ENCODE measurements around the gene MAB21L4. TPM values are rescaled to one million over a fixed set of nuclear protein-coding genes. Genes with fewer than 3 reads are reported as not detected.

Gene MAB21L4
- total RNA-seq, 1 experiment from 2014 or later, result 0.15 TPM

DNA sequence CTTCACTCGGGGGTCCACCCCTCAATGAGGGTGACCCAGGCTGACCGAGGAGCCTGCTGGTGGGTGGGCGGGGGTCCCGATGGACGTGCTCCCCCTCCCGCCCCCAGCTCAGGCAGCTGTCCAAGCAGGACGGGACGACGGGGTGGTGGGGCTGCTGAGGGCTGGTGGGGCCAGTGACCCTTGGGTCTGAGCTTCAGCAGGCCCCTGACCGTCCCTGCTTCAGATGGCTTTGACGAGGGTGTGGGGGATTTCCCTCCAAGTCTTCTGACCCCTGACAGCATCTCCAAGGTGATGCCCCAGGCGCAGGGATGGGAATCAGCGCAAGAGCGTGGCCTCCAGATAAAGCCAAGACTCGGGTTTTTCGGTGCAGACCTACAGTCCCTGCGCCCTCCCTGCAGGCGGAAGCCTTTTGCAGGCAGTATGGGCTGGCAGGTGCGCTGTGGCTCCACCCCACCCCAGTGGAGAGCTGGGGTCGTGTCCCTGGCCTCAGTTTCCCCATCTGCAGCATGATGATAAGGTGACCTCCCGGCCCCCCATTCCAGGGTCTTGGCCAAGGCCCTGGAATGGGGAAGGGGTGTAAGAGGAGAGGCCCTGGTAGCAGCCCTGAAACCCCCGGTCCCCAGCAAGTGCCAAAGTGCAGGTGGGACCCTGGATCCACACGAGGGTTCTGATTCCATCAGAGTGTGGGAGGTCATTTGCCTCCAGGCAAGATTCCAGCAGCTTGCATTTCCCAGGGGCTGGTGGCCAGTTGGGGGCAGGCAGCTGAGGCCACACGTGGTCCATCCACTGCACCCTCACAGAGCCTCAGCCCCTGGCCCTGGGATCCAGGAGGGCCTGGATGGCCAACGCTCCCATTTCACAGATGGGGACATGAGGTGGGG is 18.9 kb upstream of the MAB21L4 start:
- H3K27ac ChIP-seq (ENCODE audit: insufficient read length, low read depth, low read length), result no peak overlapping the region
- H3K27me3 ChIP-seq (ENCODE audit: insufficient read depth, low read length), result no peaks in the 10 kb centered on the region
- no peak overlapping the region for H2AFZ ChIP-seq (ENCODE audit: low read length)
- no peak overlapping the region for H2BK120ac ChIP-seq (ENCODE audit: low read depth, low read length, poor library complexity, severe bottlenecking)
- no peak overlapping the region for H3K14ac ChIP-seq (ENCODE audit: insufficient read depth, low read length)
- no peak overlapping the region for H3K18ac ChIP-seq (ENCODE audit: insufficient read length, low read depth, low read length)
- no peak overlapping the region for H3K4me3 Mint-ChIP-seq
- no peak overlapping the region for H3T11ph ChIP-seq (ENCODE audit: low read length)
- H3K23ac ChIP-seq (ENCODE audit: insufficient read length, low read depth, low read length), result no peak overlapping the region
- H3K4me1 Mint-ChIP-seq, result peaks cover 2 to 6% of the 10 kb centered on the region in 2 experiments; a peak in 2 of 4 replicates
- no peak overlapping the region for H2BK15ac ChIP-seq (ENCODE audit: low read depth, low read length)
- peaks cover 18% of the 10 kb centered on the region for H3K27me3 Mint-ChIP-seq (ENCODE audit: low read depth)
- no peaks in the 10 kb centered on the region for H3K9me3 ChIP-seq (ENCODE audit: control insufficient read depth, low read depth, low read length)
- no peaks in the 10 kb centered on the region for H3K79me2 ChIP-seq (ENCODE audit: insufficient read depth, low read length)
- H3K56ac ChIP-seq (ENCODE audit: insufficient read length, low read depth, low read length), result no peak overlapping the region
- H4K20me1 ChIP-seq (ENCODE audit: control insufficient read depth, insufficient read depth, insufficient read length), result no peaks in the 10 kb centered on the region
- no CpG with 5 or more reads among the region's 25 CpGs for WGBS (ENCODE audit: extremely low coverage, insufficient read length, low lambda C conversion rate)
- TF ChIP-seq, protein P1, sequence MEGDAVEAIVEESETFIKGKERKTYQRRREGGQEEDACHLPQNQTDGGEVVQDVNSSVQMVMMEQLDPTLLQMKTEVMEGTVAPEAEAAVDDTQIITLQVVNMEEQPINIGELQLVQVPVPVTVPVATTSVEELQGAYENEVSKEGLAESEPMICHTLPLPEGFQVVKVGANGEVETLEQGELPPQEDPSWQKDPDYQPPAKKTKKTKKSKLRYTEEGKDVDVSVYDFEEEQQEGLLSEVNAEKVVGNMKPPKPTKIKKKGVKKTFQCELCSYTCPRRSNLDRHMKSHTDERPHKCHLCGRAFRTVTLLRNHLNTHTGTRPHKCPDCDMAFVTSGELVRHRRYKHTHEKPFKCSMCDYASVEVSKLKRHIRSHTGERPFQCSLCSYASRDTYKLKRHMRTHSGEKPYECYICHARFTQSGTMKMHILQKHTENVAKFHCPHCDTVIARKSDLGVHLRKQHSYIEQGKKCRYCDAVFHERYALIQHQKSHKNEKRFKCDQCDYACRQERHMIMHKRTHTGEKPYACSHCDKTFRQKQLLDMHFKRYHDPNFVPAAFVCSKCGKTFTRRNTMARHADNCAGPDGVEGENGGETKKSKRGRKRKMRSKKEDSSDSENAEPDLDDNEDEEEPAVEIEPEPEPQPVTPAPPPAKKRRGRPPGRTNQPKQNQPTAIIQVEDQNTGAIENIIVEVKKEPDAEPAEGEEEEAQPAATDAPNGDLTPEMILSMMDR (conservative IDR thresholded peaks at IDR 0.05), result peak; percentile 47; the same call in 2 of the 3 replicates
- H3K23me2 ChIP-seq (ENCODE audit: insufficient read length, low read depth, low read length, poor library complexity, severe bottlenecking), result no peaks in the 10 kb centered on the region
- no peak overlapping the region for H2AK5ac ChIP-seq (ENCODE audit: insufficient read length, low read length)
- no peaks in the 10 kb centered on the region for H3K79me1 ChIP-seq (ENCODE audit: insufficient read depth, low read depth, low read length, poor library complexity, severe bottlenecking)
- no peak overlapping the region for H2BK12ac ChIP-seq (ENCODE audit: insufficient read length, low read depth, low read length)
- no peak overlapping the region for H2BK5ac ChIP-seq (ENCODE audit: insufficient read length, low read length)
- no peak overlapping the region for H3K9ac ChIP-seq (ENCODE audit: extremely low read depth, insufficient read length, low read length)
- H2BK20ac ChIP-seq (ENCODE audit: low read depth, low read length, poor library complexity, severe bottlenecking), result no peak overlapping the region
- no peak overlapping the region for H4K8ac ChIP-seq (replicated peaks; ENCODE audit: insufficient read length, low read depth, low read length)
- H3K4me1 ChIP-seq (ENCODE audit: insufficient read depth, low read length), result no peaks in the 10 kb centered on the region
- no peaks in the 10 kb centered on the region for H3K9me3 Mint-ChIP-seq
- H3K4ac ChIP-seq (ENCODE audit: low read depth, low read length), result no peak overlapping the region
- no peak for DNase-seq
- H3K4me2 ChIP-seq (ENCODE audit: insufficient read depth, insufficient read length, low read length), result no peak overlapping the region
- H4K5ac ChIP-seq (ENCODE audit: insufficient read length, low read depth, low read length), result no peak overlapping the region
- no peak overlapping the region for H3K27ac Mint-ChIP-seq
- H4K91ac ChIP-seq (ENCODE audit: insufficient read length, low read depth, low read length), result no peak overlapping the region
- no peaks in the 10 kb centered on the region for H3K36me3 Mint-ChIP-seq (ENCODE audit: insufficient read depth in 1 of 3, low read depth in 3 of 3)

All from H9 (cell line).